Neural progenitor cell (in vitro differentiated cells): ENCODE measurements around the gene PHACTR1.

ENCODE experiments used
- CTCF ChIP-seq: fragments of 200-600 bp; sonication (generic); IDR thresholded peaks from 2 replicates; pipeline ENCODE4 v1.5.1; 2017; ENCODE audit warnings: antibody characterized with exemption, mild to moderate bottlenecking
- EZH2 ChIP-seq: fragments of 200-600 bp; sonication (generic); IDR thresholded peaks from 2 replicates; pipeline ENCODE4 v1.6.1; 2017; ENCODE audit warnings: antibody characterized with exemption, mild to moderate bottlenecking, moderate library complexity

- TF ChIP-seq CTCF: no peak
- TF ChIP-seq EZH2: no peak
Observed at GRCh38 chr6:13034316-13034715, 317.7 kb downstream of the PHACTR1 start.
